Gastrocnemius medialis (tissue), 4 donors: ENCODE measurements around the gene ZNF624.
"Not testable (repeated sequence)": the region's sequence is repeated elsewhere in the genome, so short reads cannot be mapped to it uniquely, and the experiment has no call there.

Experiments used
- POLR2A ChIP-seq, 2 donors: fragments of 450-650 bp; IDR thresholded peaks; one replicate each; pipeline ENCODE4 v1.6.1; 2017; ENCODE audit warnings: antibody characterized with exemption in 2 of 2, mild to moderate bottlenecking in 2 of 2, moderate library complexity in 2 of 2
- TF ChIP-seq, protein P1 (sequence below), 5 experiments: fragments of 450-650 bp in 3 of 5; fragments of 200-600 bp in 2 of 5; sonication (generic) in 2 of 5; IDR thresholded peaks in 4 of 5; conservative IDR thresholded peaks in 1 of 5; 1 replicate in 4 of 5; 2 replicates in 1 of 5; pipeline ENCODE4 v1.5.1; 2016 to 2019; ENCODE audit warnings: antibody characterized with exemption in 5 of 5, mild to moderate bottlenecking in 3 of 5, moderate library complexity in 3 of 5

DNA sequence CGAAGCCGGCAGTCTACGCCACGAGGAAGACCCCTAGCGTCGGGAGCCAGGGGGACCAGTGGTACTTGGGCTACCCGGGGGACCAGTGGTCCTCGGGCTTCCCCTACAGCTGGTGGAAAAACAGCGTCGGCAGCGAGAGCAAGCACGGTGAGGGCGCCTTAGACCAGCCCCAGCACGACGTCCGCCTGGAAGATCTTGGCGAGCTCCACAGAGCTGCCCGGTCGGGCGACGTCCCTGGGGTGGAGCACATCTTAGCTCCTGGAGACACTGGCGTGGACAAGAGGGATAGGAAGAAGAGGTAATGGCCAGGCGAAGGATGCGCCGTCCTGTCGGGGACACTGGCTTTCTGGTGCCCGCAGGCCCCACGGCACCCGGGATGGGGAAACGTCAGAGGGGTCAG is 36.8 kb upstream of the ZNF624 start:
- TF ChIP-seq, protein P1, sequence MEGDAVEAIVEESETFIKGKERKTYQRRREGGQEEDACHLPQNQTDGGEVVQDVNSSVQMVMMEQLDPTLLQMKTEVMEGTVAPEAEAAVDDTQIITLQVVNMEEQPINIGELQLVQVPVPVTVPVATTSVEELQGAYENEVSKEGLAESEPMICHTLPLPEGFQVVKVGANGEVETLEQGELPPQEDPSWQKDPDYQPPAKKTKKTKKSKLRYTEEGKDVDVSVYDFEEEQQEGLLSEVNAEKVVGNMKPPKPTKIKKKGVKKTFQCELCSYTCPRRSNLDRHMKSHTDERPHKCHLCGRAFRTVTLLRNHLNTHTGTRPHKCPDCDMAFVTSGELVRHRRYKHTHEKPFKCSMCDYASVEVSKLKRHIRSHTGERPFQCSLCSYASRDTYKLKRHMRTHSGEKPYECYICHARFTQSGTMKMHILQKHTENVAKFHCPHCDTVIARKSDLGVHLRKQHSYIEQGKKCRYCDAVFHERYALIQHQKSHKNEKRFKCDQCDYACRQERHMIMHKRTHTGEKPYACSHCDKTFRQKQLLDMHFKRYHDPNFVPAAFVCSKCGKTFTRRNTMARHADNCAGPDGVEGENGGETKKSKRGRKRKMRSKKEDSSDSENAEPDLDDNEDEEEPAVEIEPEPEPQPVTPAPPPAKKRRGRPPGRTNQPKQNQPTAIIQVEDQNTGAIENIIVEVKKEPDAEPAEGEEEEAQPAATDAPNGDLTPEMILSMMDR (IDR thresholded peaks at IDR 0.05 in 4 of 5, conservative IDR thresholded peaks at IDR 0.05 in 1 of 5), result not testable (repeated sequence)
- TF ChIP-seq POLR2A (IDR thresholded peaks at IDR 0.05), result not testable (repeated sequence)
